ENCODE data around the gene TRIOBP.
"Not testable (repeated sequence)": the region's sequence is repeated elsewhere in the genome, so short reads cannot be mapped to it uniquely, and the experiment has no call there.

TRIOBP gene

GRCh38 chr22:37696657-37697537, at the start of gene TRIOBP:
TSS of gene TRIOBP (plus strand) at chr22:37697048. CDS start at chr22:37701366, 4,318 bp downstream.
- no peak within 1 kb of the TSS for H3K27ac ChIP-seq (ENCODE audit: low read length)
- no peaks in the 10 kb centered on the region for H3K27me3 ChIP-seq (ENCODE audit: control insufficient read depth, insufficient read depth, low read length)
- H3K4me3 ChIP-seq (ENCODE audit: low read length) = peak within 1 kb of the TSS; percentile 42; the same call in 1 of the 2 replicates
- peak; percentile 96 for DNase-seq (ENCODE audit: low read depth, low spot score)
- no peaks in the 10 kb centered on the region for H3K9me3 ChIP-seq (ENCODE audit: control insufficient read depth, insufficient read depth, low read length)
- H3K36me3 ChIP-seq (ENCODE audit: control insufficient read depth, insufficient read depth, low read length) = peaks cover 12% of the 10 kb centered on the region
- WGBS (ENCODE audit: insufficient coverage, insufficient read length) = no CpG with 5 or more reads among the region's 39 CpGs
- H3K4me1 ChIP-seq (ENCODE audit: control insufficient read depth, insufficient read depth, low read length) = no peaks in the 10 kb centered on the region; the same call in 1 of the 2 replicates

GRCh38 chr22:37647317-37647716, 49.5 kb upstream of the TRIOBP start:
- Histone ChIP-seq H3K4me1 (ENCODE audit: control insufficient read depth, insufficient read depth, low read length) (no peaks in the 10 kb centered on the region), H3K4me3 (ENCODE audit: low read length) (no peak overlapping the region), H3K27ac (ENCODE audit: low read length) (no peak overlapping the region), H3K9me3 (ENCODE audit: control insufficient read depth, insufficient read depth, low read length) (no peaks in the 10 kb centered on the region), H3K36me3 (ENCODE audit: control insufficient read depth, insufficient read depth, low read length) (peaks cover 34% of the 10 kb centered on the region), H3K27me3 (ENCODE audit: control insufficient read depth, insufficient read depth, low read length) (no peaks in the 10 kb centered on the region)
- WGBS (ENCODE audit: insufficient coverage, insufficient read length) = no CpG with 5 or more reads among the region's 9 CpGs
- DNase-seq (ENCODE audit: low read depth, low spot score) = no peak

- peaks cover 35% of the 10 kb centered on the region for H3K36me3 ChIP-seq (ENCODE audit: control insufficient read depth, insufficient read depth, low read length)
- no peak overlapping the region; the same call in 1 of the 2 replicates for H3K4me3 ChIP-seq (ENCODE audit: low read length)
- H3K27me3 ChIP-seq (ENCODE audit: control insufficient read depth, insufficient read depth, low read length) = no peaks in the 10 kb centered on the region
- H3K9me3 ChIP-seq (ENCODE audit: control insufficient read depth, insufficient read depth, low read length) = no peaks in the 10 kb centered on the region
- no peak overlapping the region for H3K27ac ChIP-seq (ENCODE audit: low read length)
- H3K4me1 ChIP-seq (ENCODE audit: control insufficient read depth, insufficient read depth, low read length) = no peaks in the 10 kb centered on the region
- WGBS (ENCODE audit: insufficient coverage, insufficient read length) = no CpG with 5 or more reads among the region's 9 CpGs
- no peak for DNase-seq (ENCODE audit: low read depth, low spot score)
These were observed 48.9 kb upstream of the TRIOBP start for GRCh38 chr22:37647928-37648327.

- no peaks in the 10 kb centered on the region for H3K4me1 ChIP-seq (ENCODE audit: control insufficient read depth, insufficient read depth, low read length)
- H3K4me3 ChIP-seq (ENCODE audit: low read length) = no peak overlapping the region
- DNase-seq (ENCODE audit: low read depth, low spot score) = no peak
- WGBS (ENCODE audit: insufficient coverage, insufficient read length) = no CpG with 5 or more reads among the region's 17 CpGs
- H3K27me3 ChIP-seq (ENCODE audit: control insufficient read depth, insufficient read depth, low read length) = no peaks in the 10 kb centered on the region
- peaks cover 31% of the 10 kb centered on the region for H3K36me3 ChIP-seq (ENCODE audit: control insufficient read depth, insufficient read depth, low read length)
- no peaks in the 10 kb centered on the region for H3K9me3 ChIP-seq (ENCODE audit: control insufficient read depth, insufficient read depth, low read length)
- no peak overlapping the region for H3K27ac ChIP-seq (ENCODE audit: low read length)
These were observed 46.2 kb upstream of the TRIOBP start for GRCh38 chr22:37650463-37651136.

GRCh38 chr22:37654563-37655251, 42.1 kb upstream of the TRIOBP start:
- no CpG with 5 or more reads among the region's 14 CpGs for WGBS (ENCODE audit: insufficient coverage, insufficient read length)
- DNase-seq (ENCODE audit: low read depth, low spot score) = no peak
- no peak overlapping the region for H3K27ac ChIP-seq (ENCODE audit: low read length)

GRCh38 chr22:37655252-37655563, 41.6 kb upstream of the TRIOBP start:
- no CpG with 5 or more reads among the region's 17 CpGs for WGBS (ENCODE audit: insufficient coverage, insufficient read length)
- no peak overlapping the region for H3K4me3 ChIP-seq (ENCODE audit: low read length)
- H3K4me1 ChIP-seq (ENCODE audit: control insufficient read depth, insufficient read depth, low read length) = peaks cover 4% of the 10 kb centered on the region; the same call in 1 of the 2 replicates
- no peak overlapping the region for H3K27ac ChIP-seq (ENCODE audit: low read length)
- H3K27me3 ChIP-seq (ENCODE audit: control insufficient read depth, insufficient read depth, low read length) = no peaks in the 10 kb centered on the region
- H3K36me3 ChIP-seq (ENCODE audit: control insufficient read depth, insufficient read depth, low read length) = peaks cover 15% of the 10 kb centered on the region
- H3K9me3 ChIP-seq (ENCODE audit: control insufficient read depth, insufficient read depth, low read length) = no peaks in the 10 kb centered on the region
- no peak for DNase-seq (ENCODE audit: low read depth, low spot score)

More at GRCh38 chr22:37654563-37655251, 42.1 kb upstream of the TRIOBP start:
- Histone ChIP-seq H3K4me1 (ENCODE audit: control insufficient read depth, insufficient read depth, low read length) (peaks cover 4% of the 10 kb centered on the region; the same call in 1 of the 2 replicates), H3K36me3 (ENCODE audit: control insufficient read depth, insufficient read depth, low read length) (peaks cover 20% of the 10 kb centered on the region), H3K9me3 (ENCODE audit: control insufficient read depth, insufficient read depth, low read length) (no peaks in the 10 kb centered on the region), H3K27me3 (ENCODE audit: control insufficient read depth, insufficient read depth, low read length) (no peaks in the 10 kb centered on the region), H3K4me3 (ENCODE audit: low read length) (no peak overlapping the region)

- H3K9me3 ChIP-seq (ENCODE audit: control insufficient read depth, insufficient read depth, low read length); H3K4me1 ChIP-seq (ENCODE audit: control insufficient read depth, insufficient read depth, low read length); H3K4me3 ChIP-seq (ENCODE audit: low read length); H3K27me3 ChIP-seq (ENCODE audit: control insufficient read depth, insufficient read depth, low read length); H3K27ac ChIP-seq (ENCODE audit: low read length); DNase-seq (ENCODE audit: low read depth, low spot score); H3K36me3 ChIP-seq (ENCODE audit: control insufficient read depth, insufficient read depth, low read length): not testable (repeated sequence)
- WGBS (ENCODE audit: insufficient coverage, insufficient read length) = no CpG with 5 or more reads among the region's 4 CpGs
These were observed 40.3 kb upstream of the TRIOBP start for GRCh38 chr22:37656583-37656982.

GRCh38 chr22:37657590-37658132, 39.2 kb upstream of the TRIOBP start:
- no peak for DNase-seq (ENCODE audit: low read depth, low spot score)
- Histone ChIP-seq H3K36me3 (ENCODE audit: control insufficient read depth, insufficient read depth, low read length) (peaks cover 4% of the 10 kb centered on the region; the same call in 1 of the 2 replicates), H3K9me3 (ENCODE audit: control insufficient read depth, insufficient read depth, low read length) (no peaks in the 10 kb centered on the region), H3K27me3 (ENCODE audit: control insufficient read depth, insufficient read depth, low read length) (no peaks in the 10 kb centered on the region), H3K27ac (ENCODE audit: low read length) (no peak overlapping the region), H3K4me3 (ENCODE audit: low read length) (peak overlapping the region; percentile 38; the same call in 1 of the 2 replicates), H3K4me1 (ENCODE audit: control insufficient read depth, insufficient read depth, low read length) (peaks cover 4% of the 10 kb centered on the region; the same call in 1 of the 2 replicates)
- no CpG with 5 or more reads among the region's 6 CpGs for WGBS (ENCODE audit: insufficient coverage, insufficient read length)

GRCh38 chr22:37658133-37659065, 38.4 kb upstream of the TRIOBP start, which contains the start of gene PDXP:
TSS of gene PDXP (plus strand) at chr22:37658723. CDS start at chr22:37658783, 60 bp downstream.
- peak within 1 kb of the TSS; percentile 91 for H3K4me3 ChIP-seq (ENCODE audit: low read length)
- no peaks in the 10 kb centered on the region for H3K27me3 ChIP-seq (ENCODE audit: control insufficient read depth, insufficient read depth, low read length)
- H3K9me3 ChIP-seq (ENCODE audit: control insufficient read depth, insufficient read depth, low read length) = no peaks in the 10 kb centered on the region
- no peak within 1 kb of the TSS for H3K27ac ChIP-seq (ENCODE audit: low read length)
- peak; percentile 99 for DNase-seq (ENCODE audit: low read depth, low spot score)
- no CpG with 5 or more reads among the region's 101 CpGs for WGBS (ENCODE audit: insufficient coverage, insufficient read length)
- H3K36me3 ChIP-seq (ENCODE audit: control insufficient read depth, insufficient read depth, low read length) = peaks cover 2% of the 10 kb centered on the region; the same call in 1 of the 2 replicates
- H3K4me1 ChIP-seq (ENCODE audit: control insufficient read depth, insufficient read depth, low read length) = peaks cover 4% of the 10 kb centered on the region; the same call in 1 of the 2 replicates
